Smooth muscle cell (in vitro differentiated cells): ENCODE results near the gene CFL1. TPM values are rescaled to one million over a fixed set of nuclear protein-coding genes. Genes with fewer than 3 reads are reported as not detected.

Experiments used
- DNase-seq: peaks from one replicate; lab custom pipeline; 2025; ENCODE audit not compliant: unreplicated experiment; lab: John Stamatoyannopoulos, UW
- H2AFZ ChIP-seq: fragments of 200-600 bp; sonication (generic); 2 replicates; pipeline ENCODE4 v1.6.0; 2016; ENCODE audit warnings: antibody characterized with exemption, low read depth, mild to moderate bottlenecking
- H3F3A ChIP-seq: fragments of 200-600 bp; sonication (generic); 2 replicates; pipeline ENCODE4 v1.6.0; 2017; ENCODE audit warnings: antibody characterized with exemption, low read depth
- H3K27ac ChIP-seq: fragments of 200-600 bp; sonication (generic); 2 replicates; pipeline ENCODE4 v1.5.1; 2016; ENCODE audit warnings: low read depth, mild to moderate bottlenecking
- H3K27me3 ChIP-seq: fragments of 200-600 bp; sonication (generic); 2 replicates; pipeline ENCODE4 v1.6.1; 2016; ENCODE audit warnings: low read depth, mild to moderate bottlenecking
- H3K36me3 ChIP-seq: fragments of 200-600 bp; sonication (generic); 2 replicates; pipeline ENCODE4 v1.5.1; 2016; ENCODE audit warnings: low read depth
- H3K4me1 ChIP-seq: fragments of 200-600 bp; sonication (generic); 2 replicates; pipeline ENCODE4 v1.5.1; 2016; ENCODE audit warnings: low read depth
- H3K4me2 ChIP-seq: fragments of 200-600 bp; sonication (generic); 2 replicates; pipeline ENCODE4 v1.6.0; 2016; ENCODE audit warnings: mild to moderate bottlenecking
- H3K4me3 ChIP-seq: fragments of 200-600 bp; sonication (generic); 2 replicates; pipeline ENCODE4 v1.5.1; 2016; ENCODE audit warnings: mild to moderate bottlenecking
- H3K79me2 ChIP-seq: fragments of 200-600 bp; sonication (generic); 2 replicates; pipeline ENCODE4 v1.6.0; 2016; ENCODE audit warnings: low read depth, mild to moderate bottlenecking
- H3K9ac ChIP-seq: fragments of 200-600 bp; sonication (generic); 2 replicates; pipeline ENCODE4 v1.6.0; 2016; ENCODE audit warnings: low read depth
- H3K9me3 ChIP-seq: fragments of 200-600 bp; sonication (generic); replicated peaks from 2 replicates; pipeline ENCODE4 v1.5.1; 2016; ENCODE audit warnings: low read depth
- H4K20me1 ChIP-seq: fragments of 200-600 bp; sonication (generic); 2 replicates; pipeline ENCODE4 v1.6.0; 2016; ENCODE audit warnings: low read depth
- WGBS: methylation state at CpG from one replicate; pipeline ENCODE4 v1.1.7; 2016; ENCODE audit warnings: low lambda C conversion rate; 5-methylcytosine and 5-hydroxymethylcytosine counted together
- polyA plus RNA-seq: library from polyadenylated mRNA; unstranded; fragments of >200 nt; fragmentation: Nextera tagmentation; extraction: Ambion mirVana; gene quantifications from 2 replicates; pipeline ENCODE4 v1.2.1, GENCODE V29; 2016
- total RNA-seq: library from RNA; depleted of rRNA; stranded (reverse); fragments of >200 nt; gene quantifications from 2 replicates; pipeline ENCODE4 v1.2.3, GENCODE V29; 2014
- TF ChIP-seq, protein P1 (sequence below): fragments of 200-600 bp; sonication (generic); IDR thresholded peaks from 2 replicates; pipeline ENCODE4 v1.5.1; 2017; ENCODE audit warnings: borderline replicate concordance, mild to moderate bottlenecking, antibody characterized with exemption; ENCODE audit not compliant: insufficient read depth, poor library complexity, severe bottlenecking

CFL1 gene
- total and polyA plus RNA-seq, 2 experiments from 2014 or later, result 1,255 to 3,052 TPM

DNA sequence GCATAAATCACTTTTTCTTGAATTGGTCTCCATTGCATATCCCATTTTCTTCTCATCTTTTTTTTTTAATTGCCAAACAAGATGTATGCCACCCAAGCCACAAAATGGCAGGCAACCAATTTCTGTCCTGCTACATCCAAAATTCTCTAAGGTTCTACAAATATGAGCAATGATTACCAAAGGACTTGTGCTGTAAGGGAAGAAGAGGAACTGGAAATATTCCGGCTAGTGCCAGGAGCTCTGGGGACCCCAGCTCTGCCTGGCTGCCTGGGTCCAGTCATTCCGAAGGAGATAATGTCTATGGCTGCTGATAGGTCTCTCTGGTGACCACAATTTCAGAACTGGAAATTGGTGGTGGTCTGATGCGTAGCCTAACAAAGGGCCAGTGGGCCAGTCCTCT is 41.3 kb downstream of the CFL1 start:
- Histone ChIP-seq H3K79me2 (no peaks in the 10 kb centered on the region), H3K27me3 (no peaks in the 10 kb centered on the region), H4K20me1 (no peaks in the 10 kb centered on the region), H3K4me2 (no peak overlapping the region), H3K4me1 (no peaks in the 10 kb centered on the region), H3K9me3 (no peaks in the 10 kb centered on the region), H3K4me3 (no peak overlapping the region), H3K27ac (no peak overlapping the region), H2AFZ (no peak overlapping the region), H3K36me3 (no peaks in the 10 kb centered on the region), H3F3A (no peaks in the 10 kb centered on the region), H3K9ac (no peak overlapping the region)
- TF ChIP-seq, protein P1, sequence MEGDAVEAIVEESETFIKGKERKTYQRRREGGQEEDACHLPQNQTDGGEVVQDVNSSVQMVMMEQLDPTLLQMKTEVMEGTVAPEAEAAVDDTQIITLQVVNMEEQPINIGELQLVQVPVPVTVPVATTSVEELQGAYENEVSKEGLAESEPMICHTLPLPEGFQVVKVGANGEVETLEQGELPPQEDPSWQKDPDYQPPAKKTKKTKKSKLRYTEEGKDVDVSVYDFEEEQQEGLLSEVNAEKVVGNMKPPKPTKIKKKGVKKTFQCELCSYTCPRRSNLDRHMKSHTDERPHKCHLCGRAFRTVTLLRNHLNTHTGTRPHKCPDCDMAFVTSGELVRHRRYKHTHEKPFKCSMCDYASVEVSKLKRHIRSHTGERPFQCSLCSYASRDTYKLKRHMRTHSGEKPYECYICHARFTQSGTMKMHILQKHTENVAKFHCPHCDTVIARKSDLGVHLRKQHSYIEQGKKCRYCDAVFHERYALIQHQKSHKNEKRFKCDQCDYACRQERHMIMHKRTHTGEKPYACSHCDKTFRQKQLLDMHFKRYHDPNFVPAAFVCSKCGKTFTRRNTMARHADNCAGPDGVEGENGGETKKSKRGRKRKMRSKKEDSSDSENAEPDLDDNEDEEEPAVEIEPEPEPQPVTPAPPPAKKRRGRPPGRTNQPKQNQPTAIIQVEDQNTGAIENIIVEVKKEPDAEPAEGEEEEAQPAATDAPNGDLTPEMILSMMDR, result no peak
- DNase-seq, result no peak
- 98% methylated on average over 3 of the region's 3 CpGs for WGBS

DNA sequence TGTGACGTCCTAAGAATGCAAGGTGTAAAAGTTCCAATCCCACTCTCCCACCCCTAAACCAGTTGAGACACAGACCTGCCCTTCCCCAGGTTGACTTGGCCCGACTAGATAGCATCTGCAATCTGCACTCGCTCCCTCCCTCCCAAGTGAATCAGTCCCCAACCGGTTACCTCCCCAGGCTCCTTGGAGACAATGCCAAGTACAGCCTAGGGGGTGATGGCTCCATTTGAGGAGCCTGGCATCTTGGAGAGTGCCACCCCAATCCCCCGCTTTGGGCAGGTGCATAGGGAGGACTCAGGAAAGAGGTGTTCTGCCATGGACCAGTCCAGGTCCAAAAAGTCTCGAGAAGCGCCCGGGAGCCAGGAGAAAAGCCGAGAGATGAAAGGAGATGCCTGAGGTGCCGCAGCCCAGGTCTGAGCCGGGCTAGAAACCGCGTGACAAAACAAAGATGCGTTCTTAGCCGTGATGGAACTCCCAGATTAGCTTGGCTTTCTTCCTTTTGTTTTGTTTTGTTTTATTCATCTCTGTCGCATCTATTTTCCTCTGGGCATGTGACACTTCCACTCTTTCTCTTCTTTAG is 42.9 kb downstream of the CFL1 start:
- peak overlapping the region; percentile 46 for H3K27ac ChIP-seq
- TF ChIP-seq, protein P1, result no peak
- no peaks in the 10 kb centered on the region for H3K27me3 ChIP-seq
- no peaks in the 10 kb centered on the region for H3K79me2 ChIP-seq
- WGBS, result 85% methylated on average over 16 of the region's 16 CpGs
- no peak overlapping the region for H3K4me3 ChIP-seq
- H3K9ac ChIP-seq, result no peak overlapping the region
- H3K9me3 ChIP-seq, result no peaks in the 10 kb centered on the region
- no peaks in the 10 kb centered on the region for H4K20me1 ChIP-seq
- no peaks in the 10 kb centered on the region for H3F3A ChIP-seq
- no peak overlapping the region for H2AFZ ChIP-seq
- H3K4me2 ChIP-seq, result no peak overlapping the region
- no peaks in the 10 kb centered on the region for H3K4me1 ChIP-seq
- no peaks in the 10 kb centered on the region for H3K36me3 ChIP-seq
- DNase-seq, result no peak

DNA sequence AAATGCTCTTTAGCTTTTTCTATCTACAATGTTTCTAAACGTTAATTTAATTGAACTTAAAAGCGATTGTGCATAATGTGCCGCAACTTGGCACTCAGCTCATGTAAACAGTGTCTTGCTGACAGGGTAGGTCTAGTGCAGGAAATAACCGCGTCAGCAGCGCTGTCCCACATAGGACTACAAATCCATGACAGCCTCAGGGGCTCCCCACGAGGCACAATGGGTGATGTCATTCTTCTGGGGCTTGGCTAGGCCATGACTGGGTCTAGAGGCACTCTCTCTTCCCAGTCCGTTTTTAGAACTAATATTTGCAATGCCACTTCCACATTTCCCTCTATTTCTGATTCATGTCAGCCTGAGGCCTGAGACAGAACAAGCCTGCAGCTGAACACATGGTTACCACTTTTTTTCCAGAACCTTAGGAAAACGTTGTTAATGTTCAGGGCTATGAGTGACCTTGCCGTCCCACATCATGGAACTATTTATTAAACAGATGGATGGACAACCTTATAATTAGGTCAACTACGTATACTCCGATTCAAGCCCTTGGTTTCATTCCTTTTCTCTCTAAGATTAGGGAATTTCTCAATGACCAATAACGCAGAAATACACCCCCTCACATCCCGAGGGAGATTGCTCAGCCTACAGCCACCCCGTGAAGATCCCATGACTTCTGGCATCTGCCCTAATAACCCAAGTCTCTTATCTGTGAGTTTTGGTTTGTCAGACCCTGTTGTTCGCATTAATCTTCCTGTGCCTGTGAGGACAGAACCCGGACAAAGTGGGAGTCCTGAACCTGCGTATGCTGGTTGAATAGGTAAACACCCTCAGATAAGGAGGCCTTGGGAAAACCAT is 43.6 kb downstream of the CFL1 start:
- Histone ChIP-seq H3F3A (no peaks in the 10 kb centered on the region), H3K27me3 (no peaks in the 10 kb centered on the region), H3K9ac (no peak overlapping the region), H3K4me1 (no peaks in the 10 kb centered on the region), H3K79me2 (no peaks in the 10 kb centered on the region), H2AFZ (no peak overlapping the region), H3K27ac (peak overlapping the region; percentile 46), H3K9me3 (no peaks in the 10 kb centered on the region), H3K4me3 (no peak overlapping the region), H3K36me3 (no peaks in the 10 kb centered on the region), H3K4me2 (no peak overlapping the region), H4K20me1 (no peaks in the 10 kb centered on the region)
- TF ChIP-seq, protein P1, result no peak
- 64% methylated on average over 18 of the region's 18 CpGs for WGBS
- no peak for DNase-seq
